KMS-11 (cell line): ENCODE results near the gene OR2V2.

Experiments used
- H2AFZ ChIP-seq: fragments of 200-600 bp; sonication (generic); 2 replicates; pipeline ENCODE4 v1.6.1; 2016; ENCODE audit warnings: antibody characterized with exemption, mixed run types, low read depth
- H3K27ac ChIP-seq: fragments of 200-600 bp; sonication (generic); 2 replicates; pipeline ENCODE4 v1.6.1; 2016; ENCODE audit warnings: mild to moderate bottlenecking, mixed run types
- H3K27me3 ChIP-seq: fragments of 200-600 bp; sonication (generic); 2 replicates; pipeline ENCODE4 v1.6.1; 2017; ENCODE audit warnings: mild to moderate bottlenecking, low read depth, mixed run types, moderate library complexity; ENCODE audit not compliant: insufficient read depth
- H3K36me3 ChIP-seq: fragments of 200-600 bp; sonication (generic); 2 replicates; pipeline ENCODE4 v1.6.1; 2017; ENCODE audit warnings: mild to moderate bottlenecking, mixed run types; ENCODE audit not compliant: insufficient read depth
- H3K4me1 ChIP-seq: fragments of 200-600 bp; sonication (generic); 2 replicates; pipeline ENCODE4 v1.6.1; 2016; ENCODE audit warnings: mild to moderate bottlenecking, low read depth, mixed run types; ENCODE audit not compliant: poor library complexity, severe bottlenecking
- H3K4me2 ChIP-seq: fragments of 200-600 bp; sonication (generic); 2 replicates; pipeline ENCODE4 v1.7.0; 2016; ENCODE audit warnings: mild to moderate bottlenecking, mixed run types
- H3K4me3 ChIP-seq: fragments of 200-600 bp; sonication (generic); IDR thresholded peaks from 2 replicates; pipeline ENCODE4 v1.6.1; 2017; ENCODE audit warnings: low read depth, low read length, mixed read lengths; ENCODE audit not compliant: insufficient read depth
- H3K79me2 ChIP-seq: fragments of 200-600 bp; sonication (generic); 2 replicates; pipeline ENCODE4 v1.6.1; 2016; ENCODE audit warnings: low read depth, mixed run types; ENCODE audit not compliant: insufficient read depth
- H3K9ac ChIP-seq: fragments of 200-600 bp; sonication (generic); 2 replicates; pipeline ENCODE4 v1.6.1; 2016; ENCODE audit warnings: mild to moderate bottlenecking, mixed run types
- H4K20me1 ChIP-seq: fragments of 200-600 bp; sonication (generic); 2 replicates; pipeline ENCODE4 v1.6.1; 2016; ENCODE audit warnings: mild to moderate bottlenecking, mixed run types; ENCODE audit not compliant: insufficient read depth
- TF ChIP-seq, protein P1 (sequence below): fragments of 200-600 bp; sonication (generic); conservative IDR thresholded peaks from 2 replicates; pipeline ENCODE4 v1.6.1; 2017; ENCODE audit warnings: low read depth, mild to moderate bottlenecking, antibody characterized with exemption, low read length, moderate library complexity, mixed read lengths

Gene OR2V2

DNA sequence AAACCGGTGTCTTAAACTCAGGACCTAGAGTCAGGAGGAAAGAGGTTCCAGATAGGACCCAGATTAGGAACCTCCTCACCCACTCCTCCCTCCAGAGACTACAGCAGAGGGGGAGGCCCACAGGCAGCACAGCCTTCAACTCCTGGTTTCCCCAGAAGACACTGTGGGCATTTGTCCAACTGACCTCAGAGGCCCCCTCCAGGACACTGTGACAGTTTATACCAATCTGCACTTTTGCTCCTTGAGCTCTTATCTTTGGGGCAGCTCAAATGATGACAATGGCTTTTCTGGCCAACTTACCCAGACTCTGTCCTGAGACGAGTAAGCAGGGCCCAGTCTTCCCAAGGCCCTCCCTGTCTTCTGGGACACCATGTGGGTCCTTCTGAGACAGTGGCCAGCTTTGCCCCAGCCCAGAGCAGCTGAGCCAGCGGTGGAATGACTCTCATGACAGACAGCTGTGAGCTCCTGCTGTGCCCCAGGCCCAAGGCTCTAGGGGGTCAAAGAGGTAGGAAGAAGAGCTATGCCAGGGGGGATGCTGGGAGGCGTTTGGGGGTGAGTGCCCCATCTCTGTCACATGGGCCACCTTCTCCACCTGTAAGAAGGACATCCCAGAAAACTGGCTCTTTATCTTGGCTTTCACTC lies 14.3 kb downstream of the OR2V2 start:
- Histone ChIP-seq H3K4me3 (no peak overlapping the region), H3K4me1 (peaks cover 24% of the 10 kb centered on the region), H4K20me1 (no peaks in the 10 kb centered on the region), H2AFZ (peak overlapping the region; percentile 73), H3K27me3 (no peaks in the 10 kb centered on the region), H3K79me2 (no peaks in the 10 kb centered on the region), H3K27ac (peak overlapping the region; percentile 80), H3K36me3 (no peaks in the 10 kb centered on the region), H3K9ac (peak overlapping the region; percentile 63; the same call in 1 of the 2 replicates), H3K4me2 (peak overlapping the region; percentile 53; the same call in 1 of the 2 replicates)
- TF ChIP-seq, protein P1, sequence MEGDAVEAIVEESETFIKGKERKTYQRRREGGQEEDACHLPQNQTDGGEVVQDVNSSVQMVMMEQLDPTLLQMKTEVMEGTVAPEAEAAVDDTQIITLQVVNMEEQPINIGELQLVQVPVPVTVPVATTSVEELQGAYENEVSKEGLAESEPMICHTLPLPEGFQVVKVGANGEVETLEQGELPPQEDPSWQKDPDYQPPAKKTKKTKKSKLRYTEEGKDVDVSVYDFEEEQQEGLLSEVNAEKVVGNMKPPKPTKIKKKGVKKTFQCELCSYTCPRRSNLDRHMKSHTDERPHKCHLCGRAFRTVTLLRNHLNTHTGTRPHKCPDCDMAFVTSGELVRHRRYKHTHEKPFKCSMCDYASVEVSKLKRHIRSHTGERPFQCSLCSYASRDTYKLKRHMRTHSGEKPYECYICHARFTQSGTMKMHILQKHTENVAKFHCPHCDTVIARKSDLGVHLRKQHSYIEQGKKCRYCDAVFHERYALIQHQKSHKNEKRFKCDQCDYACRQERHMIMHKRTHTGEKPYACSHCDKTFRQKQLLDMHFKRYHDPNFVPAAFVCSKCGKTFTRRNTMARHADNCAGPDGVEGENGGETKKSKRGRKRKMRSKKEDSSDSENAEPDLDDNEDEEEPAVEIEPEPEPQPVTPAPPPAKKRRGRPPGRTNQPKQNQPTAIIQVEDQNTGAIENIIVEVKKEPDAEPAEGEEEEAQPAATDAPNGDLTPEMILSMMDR = no peak

DNA sequence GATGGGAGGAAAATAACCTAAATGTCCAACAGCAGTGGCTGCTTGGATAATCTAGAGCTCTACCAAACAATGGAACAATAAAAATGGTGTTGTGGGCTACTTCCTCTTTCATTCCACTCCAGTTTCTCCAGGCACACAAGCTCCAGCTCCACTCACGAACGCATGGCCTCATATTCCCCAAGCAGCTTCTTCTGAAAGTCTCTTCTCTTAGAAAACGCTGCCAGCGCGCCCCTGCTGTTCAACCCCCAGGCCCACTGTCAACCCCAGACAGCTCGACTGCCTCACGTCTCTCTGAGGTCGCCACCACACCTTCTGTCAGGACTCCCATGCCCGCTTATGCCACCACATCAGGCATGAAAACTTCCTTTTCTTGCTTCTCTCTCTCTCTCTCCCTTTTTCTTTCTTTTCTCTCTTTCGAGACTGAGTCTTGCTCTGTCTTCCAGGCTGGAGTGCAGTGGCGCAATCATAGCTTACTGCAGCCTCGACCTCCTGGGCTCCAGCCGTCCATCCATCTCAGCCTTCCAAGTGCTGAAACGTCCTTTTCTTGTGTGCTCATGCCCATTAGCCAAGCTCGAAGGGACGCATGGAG lies 16.2 kb downstream of the OR2V2 start:
- no peak overlapping the region for H2AFZ ChIP-seq
- TF ChIP-seq, protein P1 = no peak
- peaks cover 24% of the 10 kb centered on the region for H3K4me1 ChIP-seq

DNA sequence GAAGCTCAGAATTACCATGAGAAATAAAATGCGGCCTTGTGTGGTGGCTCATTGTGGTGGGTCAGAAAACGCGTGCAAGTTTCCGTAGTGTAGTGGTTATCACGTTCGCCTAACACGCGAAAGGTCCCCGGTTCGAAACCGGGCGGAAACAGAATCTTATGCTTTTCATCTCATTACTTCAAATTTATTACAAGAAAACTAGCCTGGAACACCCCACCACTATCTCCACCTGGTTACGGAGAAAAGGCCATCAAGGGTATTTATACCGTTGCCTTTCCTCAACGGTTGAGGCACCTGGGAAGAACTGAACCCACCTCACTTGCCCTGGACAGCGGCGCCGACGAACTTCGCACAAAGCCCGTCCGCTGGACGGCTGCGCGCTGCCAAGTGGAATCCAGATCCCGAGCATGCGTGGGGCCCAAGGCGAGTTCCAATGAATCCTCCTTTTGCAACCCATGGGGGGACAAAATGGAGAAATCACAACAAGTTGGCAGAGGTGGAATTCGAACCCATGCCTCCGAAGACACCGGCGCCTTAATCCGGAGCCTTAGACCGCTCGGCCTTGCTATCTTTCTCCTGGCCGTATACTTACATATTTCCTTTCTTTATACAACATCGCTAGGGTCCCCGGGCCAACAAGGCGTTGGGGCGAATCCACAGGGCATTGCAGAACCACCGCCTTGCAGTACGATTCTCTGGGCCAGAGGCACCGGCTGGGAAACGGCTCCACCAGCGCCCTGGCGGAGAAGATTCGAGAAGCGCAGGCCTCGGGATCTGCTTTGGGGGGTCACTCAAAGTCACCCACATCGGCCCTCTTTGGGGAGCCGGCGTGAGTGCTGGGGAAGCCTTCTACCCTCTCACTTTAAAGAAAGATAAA lies 16.9 kb downstream of the OR2V2 start:
- Histone ChIP-seq H4K20me1 (no peaks in the 10 kb centered on the region), H3K4me1 (peaks cover 18% of the 10 kb centered on the region), H3K9ac (no peak overlapping the region), H3K79me2 (no peaks in the 10 kb centered on the region), H2AFZ (no peak overlapping the region), H3K4me3 (no peak overlapping the region), H3K27me3 (no peaks in the 10 kb centered on the region), H3K27ac (no peak overlapping the region), H3K4me2 (no peak overlapping the region), H3K36me3 (no peaks in the 10 kb centered on the region)
- TF ChIP-seq, protein P1 = no peak

More for the DNA sequence above, 16.2 kb downstream of the OR2V2 start:
- H3K9ac ChIP-seq = no peak overlapping the region
- H3K36me3 ChIP-seq = no peaks in the 10 kb centered on the region
- no peaks in the 10 kb centered on the region for H3K79me2 ChIP-seq
- no peak overlapping the region for H3K27ac ChIP-seq
- H4K20me1 ChIP-seq = no peaks in the 10 kb centered on the region
- no peak overlapping the region for H3K4me3 ChIP-seq
- no peaks in the 10 kb centered on the region for H3K27me3 ChIP-seq
- H3K4me2 ChIP-seq = no peak overlapping the region

DNA sequence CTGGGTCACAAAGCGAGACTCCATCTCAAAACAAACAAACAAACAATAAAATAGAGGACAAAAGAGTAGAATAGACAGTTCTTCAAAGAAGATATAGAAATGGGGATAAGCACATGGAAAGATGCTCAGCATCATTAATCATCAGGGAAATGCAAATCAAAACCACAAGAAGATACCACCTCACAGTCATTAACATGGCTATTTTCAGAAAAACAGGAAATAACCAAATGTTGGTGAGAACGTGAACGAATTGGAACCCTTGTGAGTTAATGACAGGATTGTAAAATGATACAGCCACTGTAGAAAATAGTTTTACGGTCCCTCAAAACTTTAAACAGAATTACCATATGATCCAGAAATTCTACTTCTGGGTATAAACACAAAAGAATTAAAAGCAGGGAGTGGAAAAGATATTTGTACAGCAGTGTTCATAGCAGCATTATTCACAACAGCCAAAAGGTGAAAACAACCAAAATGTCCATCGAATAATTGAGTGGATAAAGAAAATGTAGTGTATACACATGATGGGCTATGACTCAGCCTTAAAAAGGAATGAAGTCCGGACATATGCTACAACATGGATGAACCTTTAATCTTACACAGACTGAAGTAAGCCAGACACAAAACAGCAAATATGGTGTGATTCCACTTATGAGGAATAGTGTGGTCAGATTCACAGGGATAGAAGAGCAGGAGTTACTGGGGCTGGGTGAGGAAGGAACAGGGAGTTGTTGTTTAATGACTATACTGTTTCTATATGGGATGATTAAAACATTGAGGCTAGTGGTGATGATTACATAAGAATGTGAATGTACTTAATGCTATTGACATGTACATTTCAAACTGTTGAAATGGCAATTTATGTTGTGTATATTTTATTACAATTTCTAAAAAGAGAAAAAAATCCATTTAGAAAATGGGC lies 19.7 kb downstream of the OR2V2 start:
- Histone ChIP-seq H3K4me2 (no peak overlapping the region), H3K36me3 (no peaks in the 10 kb centered on the region), H3K4me3 (no peak overlapping the region), H3K27ac (no peak overlapping the region), H3K27me3 (no peaks in the 10 kb centered on the region), H3K9ac (no peak overlapping the region), H2AFZ (no peak overlapping the region), H3K79me2 (no peaks in the 10 kb centered on the region), H4K20me1 (no peaks in the 10 kb centered on the region), H3K4me1 (peaks cover 14% of the 10 kb centered on the region)
- TF ChIP-seq, protein P1 = no peak
